HT1080 (cell line): ENCODE results near the gene CLCNKA. TPM values are rescaled to one million over a fixed set of nuclear protein-coding genes. Genes with fewer than 3 reads are reported as not detected.
"Not testable (repeated sequence)": the region's sequence is repeated elsewhere in the genome, so short reads cannot be mapped to it uniquely, and the experiment has no call there.

Experiments used
- DNase-seq: peaks from one replicate; pipeline ENCODE4 v3.0.0-alpha.2; 2015; ENCODE audit warnings: low read depth
- total RNA-seq: library from RNA; depleted of rRNA; stranded (reverse); fragments of >200 nt; shearing (Covaris generic); gene quantifications from 2 replicates; pipeline ENCODE4 v1.2.3, GENCODE V29; 2014

Gene CLCNKA
- total RNA-seq, 1 experiment from 2014 or later: not detected

DNA sequence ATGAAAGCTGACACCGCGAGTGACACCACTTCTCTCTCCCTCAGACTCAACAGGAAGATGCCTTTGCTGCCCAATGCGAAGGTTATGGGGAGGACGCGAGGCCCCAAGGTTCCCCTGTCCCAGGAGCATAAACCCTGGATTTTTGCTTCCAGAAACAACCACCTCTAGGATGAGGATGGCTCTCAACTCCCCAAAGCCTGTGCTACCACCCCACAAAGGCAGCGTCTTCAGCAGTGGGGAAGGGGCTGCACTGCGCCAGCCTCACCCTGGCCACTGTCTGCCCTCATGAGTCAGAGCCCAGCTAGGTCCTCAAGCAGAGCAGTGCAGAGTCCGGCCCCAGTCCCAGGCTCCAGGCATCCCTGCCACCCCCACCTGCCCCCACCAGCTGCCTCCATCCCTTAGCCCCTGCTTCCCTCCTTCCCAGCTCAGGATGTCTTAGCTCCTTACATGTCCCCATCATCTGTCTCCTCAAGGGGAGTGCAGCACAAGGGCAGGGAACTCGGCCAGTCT is 24.7 kb upstream of the CLCNKA start:
- DNase-seq: no peak

DNA sequence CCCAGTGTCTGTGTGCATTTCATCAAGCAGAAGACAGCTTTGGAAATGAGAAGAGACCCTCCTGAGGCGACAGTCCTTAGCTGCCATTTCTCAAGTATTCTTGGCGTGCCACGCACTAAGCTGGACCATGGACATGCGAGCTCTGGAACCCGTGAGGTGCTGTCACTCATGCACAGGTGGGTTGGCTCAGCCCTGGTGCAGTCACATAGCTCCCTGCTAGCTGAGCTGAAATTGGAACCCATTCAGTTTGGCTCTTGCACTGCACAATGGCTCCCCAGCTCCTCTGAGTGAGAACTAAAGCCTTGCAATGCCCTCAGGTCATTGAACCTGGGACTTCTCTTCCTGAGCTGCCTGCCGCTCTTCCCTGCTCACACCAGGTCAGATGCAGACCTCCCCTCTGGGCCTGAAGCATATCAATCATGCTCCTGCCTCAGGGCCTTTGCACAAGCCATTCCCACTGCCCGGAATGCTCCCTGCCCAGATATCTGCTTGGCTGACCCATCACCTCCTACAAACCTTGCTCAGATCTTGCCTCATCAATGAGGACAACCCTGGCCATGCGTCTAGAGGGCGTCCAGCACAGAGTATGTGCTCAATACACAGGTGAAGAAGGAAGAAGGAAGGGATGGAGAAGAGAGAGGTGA is 24.1 kb upstream of the CLCNKA start:
- no peak for DNase-seq

DNA sequence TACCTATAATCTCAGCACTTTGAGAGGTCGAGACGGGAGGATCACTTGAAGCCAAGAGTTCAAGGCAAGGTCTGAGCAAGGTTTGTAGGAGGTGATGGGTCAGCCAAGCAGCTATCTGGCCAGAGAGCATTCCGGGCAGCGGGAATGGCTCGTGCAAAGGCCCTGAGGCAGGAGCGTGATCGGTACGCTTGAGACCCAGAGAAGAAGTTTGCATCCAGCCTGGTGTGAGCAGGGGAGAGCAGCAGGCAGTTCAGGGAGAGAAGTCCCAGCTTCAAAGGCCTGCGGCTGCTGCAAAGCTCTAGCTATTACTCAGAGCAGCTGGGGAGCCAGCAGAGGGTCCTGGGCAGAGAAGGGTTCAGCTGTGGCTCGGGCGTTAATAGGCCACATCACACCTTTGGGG is 22.9 kb upstream of the CLCNKA start:
- no peak for DNase-seq

DNA sequence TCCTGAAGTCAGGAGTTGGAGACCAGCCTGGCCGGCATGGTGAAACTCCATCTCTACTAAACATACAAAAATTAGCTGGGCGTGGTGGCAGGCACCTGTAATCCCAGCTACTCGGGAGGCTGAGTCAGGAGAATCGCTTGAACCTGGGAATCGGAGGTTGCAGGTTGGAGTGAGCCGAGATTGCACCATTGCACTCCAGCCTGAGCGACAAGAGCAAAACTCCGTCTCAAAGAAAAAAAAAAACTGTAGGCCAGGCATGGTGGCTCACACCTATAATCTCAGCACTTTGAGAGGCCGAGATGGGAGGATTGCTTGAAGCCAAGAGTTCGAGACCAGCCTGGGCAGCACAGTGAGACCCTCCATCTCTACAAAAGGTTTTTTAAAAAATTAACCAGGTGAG is 20.6 kb upstream of the CLCNKA start:
- not testable (repeated sequence) for DNase-seq

DNA sequence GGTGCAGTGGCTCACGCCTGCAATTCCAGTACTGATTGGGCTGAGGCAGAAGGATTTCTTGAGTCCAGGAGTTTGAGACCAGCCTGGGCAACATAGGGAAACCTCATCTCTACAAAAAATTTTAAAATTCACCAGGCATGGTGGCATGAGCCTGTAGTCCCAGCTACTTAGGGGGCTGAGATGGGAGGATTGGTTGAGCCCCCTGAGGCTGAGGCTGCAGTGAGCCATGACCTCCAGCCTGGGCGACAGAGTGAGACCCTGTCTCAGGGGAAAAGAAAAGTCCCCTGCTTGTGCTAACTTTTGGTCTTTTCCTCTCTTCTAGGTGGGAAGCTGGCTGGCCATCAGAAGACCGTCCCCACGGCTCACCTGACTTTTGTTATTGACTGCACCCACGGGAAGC is 16.2 kb upstream of the CLCNKA start:
- DNase-seq: no peak

DNA sequence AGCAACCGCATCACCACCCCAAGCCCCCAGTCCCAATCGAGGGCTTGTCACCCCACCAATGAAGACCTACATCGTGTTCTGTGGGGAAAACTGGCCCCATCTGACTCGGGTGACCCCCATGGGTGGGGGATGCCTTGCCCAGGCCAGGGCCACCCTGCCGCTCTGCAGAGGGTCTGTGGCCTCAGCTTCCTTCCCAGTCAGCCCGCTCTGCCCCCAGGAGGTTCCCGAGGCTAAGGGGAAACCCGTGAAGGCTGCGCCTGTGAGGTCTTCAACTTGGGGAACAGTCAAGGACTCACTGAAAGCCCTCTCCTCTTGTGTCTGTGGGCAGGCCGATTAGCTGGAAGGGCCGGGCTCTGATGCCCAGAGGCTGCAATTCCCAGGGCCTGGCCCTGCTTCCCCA is 15.8 kb upstream of the CLCNKA start:
- DNase-seq: no peak

DNA sequence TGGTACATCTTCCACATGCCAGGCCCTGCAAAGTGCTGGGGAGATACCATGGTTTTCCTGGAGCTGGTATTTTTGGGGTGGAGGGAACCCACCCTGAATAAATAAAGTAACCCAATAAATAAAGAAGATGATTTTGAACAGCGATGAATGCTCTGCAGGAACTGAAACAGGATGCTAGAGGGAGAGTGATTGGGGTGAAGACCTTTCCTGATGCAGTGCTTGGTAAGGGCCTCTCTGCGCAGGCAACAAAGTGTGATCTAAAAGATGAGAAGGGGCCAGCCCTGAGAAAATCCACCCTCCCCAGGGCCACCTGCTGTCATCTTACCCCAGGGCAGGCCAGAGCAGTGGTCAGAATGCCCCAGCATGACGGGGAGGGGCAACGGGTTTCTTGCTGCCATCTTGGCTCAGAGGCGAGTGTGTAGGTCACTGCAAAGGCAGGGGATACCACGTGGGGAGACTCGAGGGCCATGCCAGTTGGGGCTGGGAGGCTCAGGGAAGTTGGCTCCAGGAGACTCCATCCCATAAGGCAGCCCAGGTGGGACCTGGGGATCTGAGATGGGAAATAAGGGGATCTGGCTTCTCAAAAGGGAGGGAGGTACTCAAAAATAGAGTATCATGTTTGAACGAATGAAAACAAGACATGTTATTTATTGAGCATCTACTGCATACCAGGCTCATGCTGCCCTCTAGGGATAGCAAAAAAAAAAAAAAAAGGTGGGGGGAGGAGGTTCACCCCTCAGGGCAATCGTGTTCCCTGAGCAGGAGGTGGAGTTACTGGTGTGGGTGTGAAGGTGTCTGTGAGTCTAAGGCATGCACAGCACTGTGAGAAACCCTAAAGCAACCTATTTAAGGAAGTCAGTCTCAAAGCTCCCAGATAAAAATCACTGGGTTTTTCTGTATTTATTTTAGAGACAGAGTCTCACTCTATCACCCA is 15.0 kb upstream of the CLCNKA start:
- peak; percentile 41 for DNase-seq

DNA sequence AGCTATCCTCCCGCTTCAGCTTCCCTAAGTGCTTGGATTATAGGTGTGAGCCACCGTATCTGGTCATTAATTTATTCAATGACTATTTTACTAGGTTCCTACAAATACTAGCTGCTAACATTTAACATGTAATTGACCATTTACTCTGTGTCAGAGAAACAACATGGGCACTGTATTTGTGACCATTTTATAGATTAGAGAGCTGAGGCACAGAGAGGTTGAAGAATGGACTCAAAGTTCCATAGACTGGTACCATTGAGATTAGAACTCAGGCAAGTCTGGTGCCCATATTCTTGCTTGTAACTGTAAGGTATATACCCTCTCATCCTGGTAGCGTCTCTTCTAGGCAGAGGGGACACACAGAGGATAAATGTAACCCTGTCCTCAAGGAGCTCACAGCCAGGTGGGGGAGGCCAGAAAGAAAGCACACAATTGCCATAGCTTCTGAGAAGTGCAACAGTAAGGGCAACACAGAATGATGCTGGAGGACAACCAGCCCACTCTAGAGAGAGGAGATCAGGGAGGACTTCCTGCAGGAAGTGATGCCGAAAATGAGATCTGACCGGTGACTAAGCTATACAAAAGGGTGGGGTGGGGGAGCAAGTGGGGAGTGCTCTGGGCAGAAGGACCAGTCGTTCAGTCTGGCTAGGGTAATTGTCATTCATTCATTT is 14.0 kb upstream of the CLCNKA start:
- peak; percentile 32 for DNase-seq

DNA sequence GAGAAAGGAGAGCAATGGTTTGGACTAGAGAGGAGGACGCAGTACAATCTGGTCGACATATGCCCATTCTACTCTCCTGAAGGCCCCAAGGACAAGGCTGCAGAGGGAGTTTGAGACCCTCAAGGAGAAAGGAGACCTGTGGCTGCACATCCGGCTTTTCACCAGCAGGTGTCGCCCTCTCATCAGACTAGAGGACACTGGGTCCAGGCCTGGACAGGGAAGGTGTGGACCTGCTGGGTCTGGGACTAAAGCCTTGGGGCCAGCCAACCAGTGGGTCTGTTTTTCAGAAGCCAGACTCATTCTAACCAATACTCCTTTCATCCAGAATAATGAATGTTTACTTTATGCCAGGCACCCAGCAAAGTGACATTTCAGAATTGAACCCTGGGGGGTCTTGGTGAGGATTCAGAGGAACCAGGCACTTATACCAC is 12.8 kb upstream of the CLCNKA start:
- peak; percentile 61 for DNase-seq

DNA sequence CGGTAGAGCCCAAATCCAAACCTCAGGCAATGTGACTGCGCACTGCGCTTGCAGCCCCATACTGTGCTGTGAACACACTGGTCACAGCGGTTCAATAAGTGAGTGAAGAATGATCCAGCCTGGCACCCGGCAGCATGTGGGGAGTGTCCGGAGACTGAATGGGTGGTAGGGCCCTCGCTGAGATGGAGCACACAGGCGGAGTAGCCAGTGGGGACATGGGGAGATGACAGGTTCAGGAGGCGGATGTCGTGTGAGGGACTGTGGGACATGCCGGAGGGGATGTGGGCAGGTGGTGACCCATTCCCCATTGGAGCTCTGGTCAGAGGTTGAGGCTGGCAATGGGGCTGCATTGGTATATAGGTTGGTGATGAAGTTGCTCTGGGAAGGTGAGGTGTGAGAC is 12.2 kb upstream of the CLCNKA start:
- no peak for DNase-seq

DNA sequence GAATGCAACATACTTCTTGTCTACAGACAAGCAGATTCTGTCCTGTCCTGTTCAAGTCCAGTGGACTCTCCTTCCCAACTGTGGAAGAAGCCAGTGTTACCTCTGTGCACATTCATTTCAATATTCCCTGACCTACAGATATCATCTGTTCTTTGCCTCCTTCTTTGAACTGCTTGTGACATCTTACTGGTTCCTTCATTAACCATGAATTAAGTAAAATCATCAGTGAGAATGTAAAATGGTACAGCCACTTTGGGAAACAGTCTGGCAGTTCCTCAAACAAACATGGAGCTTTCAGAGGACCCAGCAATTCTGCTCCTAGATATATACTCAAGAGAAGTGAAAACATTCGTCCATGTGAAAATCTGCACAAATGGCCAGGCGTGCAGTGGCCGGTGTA is 11.0 kb upstream of the CLCNKA start:
- DNase-seq: no peak

DNA sequence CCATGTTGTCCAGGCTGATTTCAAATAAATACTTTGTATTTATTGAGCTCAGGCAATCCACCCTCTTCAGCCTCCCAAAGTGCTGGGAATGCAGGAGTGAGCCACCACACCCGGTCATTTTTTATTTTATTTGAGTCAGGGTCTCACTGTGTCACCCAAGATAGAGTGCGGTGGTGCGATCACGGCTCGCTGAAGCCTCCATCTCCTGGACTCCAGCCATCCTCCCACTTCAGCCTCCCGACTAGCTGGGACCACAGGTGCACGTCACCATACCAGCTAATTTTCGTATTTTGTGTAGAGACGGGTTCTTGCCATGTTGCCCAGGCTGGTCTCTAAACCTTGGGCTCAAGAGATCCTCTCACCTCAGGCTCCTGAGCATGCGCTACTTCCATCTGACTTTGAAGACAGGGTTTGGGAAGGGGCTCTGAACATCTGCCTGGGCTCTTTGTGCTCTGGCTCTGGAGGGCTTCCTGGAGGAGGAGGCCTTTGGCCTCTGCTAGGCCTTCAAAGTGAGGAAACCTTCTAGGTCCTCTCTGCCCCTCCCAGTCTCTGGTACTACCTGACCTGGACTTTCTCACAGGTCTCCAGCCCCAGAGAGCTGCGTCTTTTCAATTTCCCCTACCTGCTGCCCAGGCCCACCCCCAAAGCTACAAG is 9.8 kb upstream of the CLCNKA start:
- no peak for DNase-seq

DNA sequence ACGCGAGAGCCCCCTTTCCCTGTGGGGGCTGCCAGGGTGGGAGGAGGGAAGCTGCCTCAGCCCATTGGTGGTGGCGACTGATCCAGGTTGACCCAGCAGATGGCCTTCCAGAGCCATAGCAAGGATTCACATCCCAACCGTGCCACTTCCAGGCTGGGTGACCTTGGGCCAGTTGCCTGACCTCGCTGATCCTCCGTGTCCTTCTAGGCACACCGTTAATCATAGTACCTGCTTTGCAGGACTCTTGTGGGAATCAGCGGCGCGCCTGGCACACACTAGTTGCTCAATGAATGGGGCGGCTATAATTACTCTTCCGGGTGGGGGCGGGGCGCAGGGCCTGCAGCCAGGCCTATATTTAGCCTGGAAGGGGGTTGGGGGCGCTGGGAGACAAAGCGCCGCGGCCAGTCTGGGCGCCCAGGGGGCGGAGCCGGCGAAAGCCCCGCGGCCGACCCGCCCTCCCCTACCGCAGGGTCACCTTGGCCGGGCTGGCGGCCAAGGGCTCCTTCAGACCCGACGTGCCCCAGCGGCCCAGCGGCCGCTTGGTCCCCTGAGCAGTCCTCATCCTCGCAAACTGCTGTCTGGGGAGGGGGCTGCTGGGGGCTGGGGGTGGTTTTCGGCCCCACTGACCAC is 9.1 kb upstream of the CLCNKA start:
- DNase-seq: peak; percentile 54

DNA sequence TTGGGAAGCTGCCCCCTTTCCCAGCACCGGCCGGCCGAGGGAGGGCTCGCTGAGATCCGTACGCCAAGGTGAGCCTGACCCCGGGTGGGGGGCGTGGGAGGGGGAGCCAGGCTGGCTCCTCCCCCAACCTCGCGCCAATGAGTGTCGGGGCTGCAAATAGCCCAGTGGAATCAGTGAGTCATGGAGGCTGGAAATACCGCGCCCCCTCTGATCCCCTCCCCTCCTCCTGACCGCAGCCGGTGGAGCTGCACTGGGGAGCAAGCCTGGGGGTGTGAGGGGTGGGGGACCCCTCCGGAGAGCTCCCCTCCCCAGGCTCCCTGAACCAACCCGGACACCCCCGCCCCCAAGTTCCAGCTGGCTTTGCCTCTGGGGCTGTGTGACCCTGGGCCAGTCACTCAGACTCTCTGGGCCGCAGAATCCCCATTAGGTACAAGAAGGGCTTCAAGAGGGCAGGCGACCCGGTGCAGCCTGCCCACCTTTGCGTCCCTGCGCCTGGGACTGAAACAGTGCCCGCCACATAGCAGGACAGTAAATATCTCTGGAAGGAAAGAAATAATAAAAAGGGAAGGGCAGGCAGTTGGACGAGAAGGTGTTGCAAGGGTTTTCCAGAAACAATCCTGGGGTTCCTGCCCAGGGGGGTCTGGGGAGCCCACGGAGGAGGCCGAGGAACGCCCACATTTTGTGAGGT is 8.5 kb upstream of the CLCNKA start:
- peak; percentile 69 for DNase-seq

DNA sequence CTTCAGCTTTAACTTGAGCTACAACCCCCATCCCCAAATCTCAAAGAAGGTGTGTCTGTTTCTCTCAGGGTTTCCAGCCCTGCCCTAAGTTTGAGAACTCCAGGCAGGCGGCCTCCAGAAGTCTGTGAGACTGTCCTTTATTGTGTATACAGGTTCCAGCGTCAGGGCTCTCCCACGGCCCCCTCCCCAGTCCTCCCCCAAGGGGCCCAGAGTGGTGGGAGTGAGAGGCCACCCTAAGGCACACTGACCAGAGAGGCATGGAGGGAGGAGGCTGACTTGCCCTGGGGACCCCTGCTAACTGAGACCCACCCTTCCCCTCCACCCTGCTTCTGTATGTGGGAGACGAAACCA is 8.0 kb upstream of the CLCNKA start:
- DNase-seq: no peak

DNA sequence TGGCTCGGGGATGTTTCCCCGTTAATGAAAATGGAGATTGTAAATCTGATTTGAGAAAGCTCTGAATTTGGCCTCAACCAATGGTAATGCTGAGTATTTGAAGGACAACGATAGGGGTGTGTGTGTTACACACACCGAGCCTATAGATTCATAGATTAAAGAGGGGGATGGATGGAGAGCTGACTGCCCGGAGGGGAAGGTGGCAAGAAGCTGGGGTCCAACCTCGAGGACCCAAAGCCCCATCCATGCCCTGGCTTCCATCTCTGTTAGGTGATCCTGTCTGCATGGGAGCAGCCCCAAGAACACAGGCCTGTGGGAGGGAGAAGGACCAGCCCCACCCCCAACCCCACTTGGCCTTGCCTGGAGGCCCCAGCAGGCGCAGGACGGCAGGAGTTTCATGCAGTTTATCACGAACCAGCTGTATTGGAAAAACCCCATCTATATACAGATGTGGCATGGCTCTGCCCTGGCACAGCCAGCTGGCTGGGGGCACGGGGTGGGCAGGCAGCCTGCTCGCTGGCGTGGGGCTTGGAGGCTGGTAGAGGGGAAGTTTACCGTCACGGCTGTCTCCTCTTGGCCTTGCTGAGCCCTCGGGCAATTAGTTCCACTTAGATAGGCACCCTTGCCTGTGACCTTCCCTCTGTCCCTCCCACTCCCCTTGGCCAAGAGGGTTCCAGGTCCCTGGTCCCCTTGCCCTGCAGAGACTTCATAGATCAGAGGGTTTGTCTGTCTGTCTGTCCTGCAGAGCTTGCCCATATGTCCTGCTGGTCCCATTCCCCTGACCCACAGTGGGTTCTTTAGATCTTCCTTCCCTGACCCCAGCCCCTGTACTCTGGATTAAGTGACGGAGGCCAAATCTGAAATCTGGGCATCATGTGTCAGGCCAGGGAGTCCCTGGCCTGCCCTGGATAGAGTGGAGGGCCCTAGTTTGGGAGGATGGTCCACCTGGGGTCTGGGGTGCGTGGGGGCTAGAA is 7.0 kb upstream of the CLCNKA start:
- DNase-seq: no peak

DNA sequence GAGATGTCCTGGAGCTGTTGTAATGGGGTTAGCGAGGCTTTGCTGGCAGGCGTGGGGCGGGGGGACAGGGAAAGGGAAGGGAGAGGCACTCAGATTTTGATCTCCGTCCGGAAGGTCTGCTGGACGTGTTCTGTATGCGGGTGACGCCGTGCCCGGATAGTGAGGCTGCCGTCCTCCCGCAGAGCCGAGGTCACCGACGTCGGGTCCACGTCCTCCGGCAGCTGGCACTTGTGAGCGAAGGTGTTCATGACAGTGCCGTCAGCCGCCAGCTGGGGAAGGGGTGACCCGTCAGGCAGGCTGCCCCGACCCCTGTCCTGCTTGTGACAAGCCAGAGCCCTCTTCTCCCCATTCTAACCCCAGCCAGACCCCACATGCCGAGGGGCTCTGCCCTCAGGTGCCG is 6.3 kb upstream of the CLCNKA start:
- DNase-seq: no peak

DNA sequence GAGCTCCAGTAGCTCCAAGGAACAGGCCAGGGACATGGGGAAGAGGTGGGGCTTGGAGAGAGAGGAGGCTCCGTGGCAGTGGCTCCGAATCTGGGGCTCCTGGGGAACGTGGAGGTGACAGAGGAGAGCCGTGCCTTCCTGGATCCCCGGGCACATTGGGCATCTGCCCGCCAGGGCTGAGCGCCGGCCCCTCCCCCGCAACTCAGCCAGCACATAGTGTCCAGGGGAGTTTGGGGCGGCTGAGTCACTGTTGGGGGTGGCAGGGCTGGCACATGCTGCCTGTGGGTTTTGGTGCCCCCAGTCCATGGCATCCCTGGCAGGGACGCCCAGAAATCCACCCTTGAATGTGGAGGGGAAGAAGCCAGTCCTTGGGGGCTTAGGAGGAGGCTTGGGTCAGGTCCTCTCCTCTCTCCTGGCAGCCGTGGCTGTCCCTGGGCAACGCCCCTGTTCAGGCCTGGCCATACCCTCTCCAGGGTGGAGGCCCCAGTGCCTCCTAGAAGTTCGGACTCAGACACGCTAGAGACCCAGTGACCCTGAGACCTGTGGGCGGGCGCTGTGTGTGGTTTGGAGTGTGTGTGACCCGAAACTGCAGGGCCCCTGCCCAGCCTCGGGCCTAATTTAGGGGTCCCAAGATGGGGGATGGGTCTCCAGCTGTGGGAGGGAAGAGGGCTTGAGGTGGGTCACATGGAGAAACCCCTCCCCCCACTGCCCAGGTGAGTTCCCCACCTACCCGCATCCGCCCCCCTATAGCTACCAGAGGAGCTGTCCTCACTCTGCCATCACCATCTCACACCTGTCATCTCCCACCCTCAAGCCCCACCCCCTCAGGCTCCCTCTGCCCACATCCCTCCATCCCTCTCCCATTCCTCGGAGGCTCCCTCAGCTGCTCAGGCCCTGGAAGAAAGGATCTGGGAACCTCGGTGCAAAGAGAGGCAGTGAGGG is 5.6 kb upstream of the CLCNKA start:
- peak; percentile 26 for DNase-seq
